COR-L47 (cell line): Measurements from ENCODE around the gene GPHN.
"Not testable (repeated sequence)": the region's sequence is repeated elsewhere in the genome, so short reads cannot be mapped to it uniquely, and the experiment has no call there.

Experiments used
- DNase-seq: peaks from one replicate; lab custom pipeline; 2025; lab: John Stamatoyannopoulos, UW

Gene GPHN

GRCh38 chr14:67060546-67060945 lies 552.6 kb downstream of the GPHN start:
- no peak for DNase-seq

GRCh38 chr14:67067070-67067814 lies 559.3 kb downstream of the GPHN start:
- DNase-seq, result not testable (repeated sequence)

- no peak for DNase-seq
Measured at GRCh38 chr14:67068251-67068650, 560.3 kb downstream of the GPHN start.

GRCh38 chr14:67071506-67071905 lies 563.6 kb downstream of the GPHN start:
- no peak for DNase-seq

GRCh38 chr14:67077921-67078320 lies 570.0 kb downstream of the GPHN start:
- DNase-seq, result no peak

GRCh38 chr14:67079846-67080245 lies 571.9 kb downstream of the GPHN start:
- DNase-seq, result no peak

GRCh38 chr14:67108230-67108629 lies 600.3 kb downstream of the GPHN start:
- no peak for DNase-seq

GRCh38 chr14:67111022-67111421 lies 603.1 kb downstream of the GPHN start:
- no peak for DNase-seq

GRCh38 chr14:67112344-67112743 lies 604.4 kb downstream of the GPHN start:
- no peak for DNase-seq

- no peak for DNase-seq
Measured at GRCh38 chr14:67127174-67127573, 619.2 kb downstream of the GPHN start.

- no peak for DNase-seq
Measured at GRCh38 chr14:67129768-67130167, 621.8 kb downstream of the GPHN start.

- DNase-seq, result no peak
Measured at GRCh38 chr14:67131691-67132090, 623.7 kb downstream of the GPHN start.

- DNase-seq, result no peak
Measured at GRCh38 chr14:67133144-67133543, 625.2 kb downstream of the GPHN start.

GRCh38 chr14:67133595-67134441 lies 625.9 kb downstream of the GPHN start:
- no peak for DNase-seq

- no peak for DNase-seq
Measured at GRCh38 chr14:67137744-67138371, 629.9 kb downstream of the GPHN start.

GRCh38 chr14:67140556-67140955 lies 632.6 kb downstream of the GPHN start:
- DNase-seq, result no peak

GRCh38 chr14:67141146-67141900 lies 633.4 kb downstream of the GPHN start:
- no peak for DNase-seq

- no peak for DNase-seq
Measured at GRCh38 chr14:67151082-67151666, 643.2 kb downstream of the GPHN start.

GRCh38 chr14:67158566-67158965 lies 650.6 kb downstream of the GPHN start:
- no peak for DNase-seq

- no peak for DNase-seq
Measured at GRCh38 chr14:67162385-67162784, 654.4 kb downstream of the GPHN start.

- DNase-seq, result no peak
Measured at GRCh38 chr14:67166450-67166853, 658.5 kb downstream of the GPHN start.
